ENCODE results near the gene TERB1.

GRCh38 chr16:66844009-66844341 lies 42.6 kb upstream of the TERB1 start:
- TF ChIP-seq CTCF (conservative IDR thresholded peaks at IDR 0.05; ENCODE audit: low read length) (no peak), EZH2phosphoT487 (IDR thresholded peaks at IDR 0.05; ENCODE audit: borderline replicate concordance) (no peak)

Data from Loucy (cell line).